NK-92 treated with Interleukin-12 subunit alpha and Interleukin-12 subunit beta, amount 100 ng/mL, for 24 hours (cell line): ENCODE data around the gene DAP.

ENCODE experiments used
- DNase-seq: peaks from one replicate; lab custom pipeline; 2025; lab: John Stamatoyannopoulos, UW

The DAP gene

GRCh38 chr5:10760096-10760920 is 726 bp downstream of the DAP start:
- DNase-seq = no peak

GRCh38 chr5:10759111-10759510 is 1.9 kb downstream of the DAP start:
- no peak for DNase-seq

- DNase-seq = no peak
These were observed 3.0 kb downstream of the DAP start for GRCh38 chr5:10757922-10758555.

GRCh38 chr5:10757043-10757442 is 4.0 kb downstream of the DAP start:
- no peak for DNase-seq

GRCh38 chr5:10756549-10756948 is 4.5 kb downstream of the DAP start:
- no peak for DNase-seq

GRCh38 chr5:10753178-10753577 is 7.9 kb downstream of the DAP start:
- no peak for DNase-seq

GRCh38 chr5:10752451-10752850 is 8.6 kb downstream of the DAP start:
- DNase-seq = no peak

- no peak for DNase-seq
These were observed 10.1 kb downstream of the DAP start for GRCh38 chr5:10750909-10751308.

GRCh38 chr5:10747678-10748622 is 13.1 kb downstream of the DAP start:
- no peak for DNase-seq

- no peak for DNase-seq
These were observed 14.3 kb downstream of the DAP start for GRCh38 chr5:10746711-10747110.

GRCh38 chr5:10745133-10745532 is 15.9 kb downstream of the DAP start:
- no peak for DNase-seq

GRCh38 chr5:10744681-10745080 is 16.4 kb downstream of the DAP start:
- DNase-seq = no peak

GRCh38 chr5:10743951-10744350 is 17.1 kb downstream of the DAP start:
- no peak for DNase-seq

GRCh38 chr5:10743526-10743925 is 17.5 kb downstream of the DAP start:
- no peak for DNase-seq

GRCh38 chr5:10741661-10742060 is 19.4 kb downstream of the DAP start:
- no peak for DNase-seq

GRCh38 chr5:10740384-10740783 is 20.6 kb downstream of the DAP start:
- DNase-seq = no peak

GRCh38 chr5:10737880-10738279 is 23.2 kb downstream of the DAP start:
- no peak for DNase-seq

GRCh38 chr5:10736808-10737207 is 24.2 kb downstream of the DAP start:
- no peak for DNase-seq

- no peak for DNase-seq
These were observed 24.7 kb downstream of the DAP start for GRCh38 chr5:10736354-10736753.

GRCh38 chr5:10735569-10736276 is 25.3 kb downstream of the DAP start:
- no peak for DNase-seq

GRCh38 chr5:10734832-10735523 is 26.1 kb downstream of the DAP start:
- no peak for DNase-seq
